D721Med (cell line): ENCODE data around the gene CD247.

Experiments used
- DNase-seq: peaks from one replicate; pipeline ENCODE4 v3.0.0; 2011; ENCODE audit warnings: low spot score; ENCODE audit not compliant: insufficient read length
- FAIRE-seq: peaks from 2 replicates; lab custom pipeline; 2011; peaks lifted over from hg19 to GRCh38; lab: Jason Lieb, UNC
- TF ChIP-seq, protein P1 (sequence below): IDR thresholded peaks from 2 replicates; pipeline ENCODE4 v1.5.1; 2012; ENCODE audit warnings: mild to moderate bottlenecking, control low read depth; ENCODE audit not compliant: insufficient read depth; ENCODE audit errors: missing control alignments

Gene CD247

GRCh38 chr1:167454894-167455785 is 63.2 kb downstream of the CD247 start:
- TF ChIP-seq, protein P1, sequence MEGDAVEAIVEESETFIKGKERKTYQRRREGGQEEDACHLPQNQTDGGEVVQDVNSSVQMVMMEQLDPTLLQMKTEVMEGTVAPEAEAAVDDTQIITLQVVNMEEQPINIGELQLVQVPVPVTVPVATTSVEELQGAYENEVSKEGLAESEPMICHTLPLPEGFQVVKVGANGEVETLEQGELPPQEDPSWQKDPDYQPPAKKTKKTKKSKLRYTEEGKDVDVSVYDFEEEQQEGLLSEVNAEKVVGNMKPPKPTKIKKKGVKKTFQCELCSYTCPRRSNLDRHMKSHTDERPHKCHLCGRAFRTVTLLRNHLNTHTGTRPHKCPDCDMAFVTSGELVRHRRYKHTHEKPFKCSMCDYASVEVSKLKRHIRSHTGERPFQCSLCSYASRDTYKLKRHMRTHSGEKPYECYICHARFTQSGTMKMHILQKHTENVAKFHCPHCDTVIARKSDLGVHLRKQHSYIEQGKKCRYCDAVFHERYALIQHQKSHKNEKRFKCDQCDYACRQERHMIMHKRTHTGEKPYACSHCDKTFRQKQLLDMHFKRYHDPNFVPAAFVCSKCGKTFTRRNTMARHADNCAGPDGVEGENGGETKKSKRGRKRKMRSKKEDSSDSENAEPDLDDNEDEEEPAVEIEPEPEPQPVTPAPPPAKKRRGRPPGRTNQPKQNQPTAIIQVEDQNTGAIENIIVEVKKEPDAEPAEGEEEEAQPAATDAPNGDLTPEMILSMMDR, result no peak
- FAIRE-seq (no peak), DNase-seq (no peak)

GRCh38 chr1:167454304-167454893 is 63.9 kb downstream of the CD247 start:
- DNase-seq (no peak), FAIRE-seq (no peak)
- TF ChIP-seq, protein P1, result no peak

- DNase-seq (no peak), FAIRE-seq (no peak)
- TF ChIP-seq, protein P1, result no peak
These were observed 65.2 kb downstream of the CD247 start for GRCh38 chr1:167453123-167453522.

DNA sequence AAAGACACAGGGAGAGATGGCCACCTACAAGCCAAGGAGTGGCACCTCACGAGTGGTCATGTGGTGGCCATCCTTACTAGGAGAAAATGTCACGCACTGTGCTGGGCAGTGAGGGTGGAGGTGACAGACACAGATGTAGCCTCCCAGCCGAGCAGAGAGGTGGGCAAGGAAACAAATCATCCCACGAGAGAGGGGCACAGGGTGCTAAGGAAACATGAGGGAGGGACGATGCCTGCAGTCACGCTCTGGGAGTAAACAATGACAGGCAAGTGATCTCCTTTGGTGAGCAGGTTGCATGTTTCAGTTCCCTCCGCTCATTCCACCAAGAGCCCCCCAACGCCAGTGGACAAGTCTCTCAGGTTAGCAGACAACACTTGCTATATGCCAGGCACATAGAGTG is 65.8 kb downstream of the CD247 start:
- FAIRE-seq, result no peak
- no peak for DNase-seq
- TF ChIP-seq, protein P1, result no peak

GRCh38 chr1:167450843-167451242 is 67.5 kb downstream of the CD247 start:
- FAIRE-seq (no peak), DNase-seq (no peak)
- TF ChIP-seq, protein P1, result no peak

GRCh38 chr1:167447521-167448136 is 70.7 kb downstream of the CD247 start:
- FAIRE-seq, result no peak
- TF ChIP-seq, protein P1, result no peak
- DNase-seq, result no peak
